Activated CD8-positive, alpha-beta T cell treated with anti-CD3 and anti-CD28 coated beads for 36 hours (primary cell): Measurements from ENCODE around the gene CFAP20DC. TPM values are rescaled to one million over a fixed set of nuclear protein-coding genes. Genes with fewer than 3 reads are reported as not detected.
"Not testable (repeated sequence)": the region's sequence is repeated elsewhere in the genome, so short reads cannot be mapped to it uniquely, and the experiment has no call there.

Source experiments
- ATAC-seq: fragments of 200-7000 bp; cut with Tn5 transposase; one replicate; pipeline ENCODE4 v1.10.0; 2021; ENCODE audit warnings: mild to moderate bottlenecking, moderate library complexity
- CTCF ChIA-PET: fragments of 350-600 bp; sonication (Branson Sonifier 250); formaldehyde crosslinking; loops from one replicate; lab custom pipeline; 2021; ENCODE audit warnings: antibody characterized with exemption; lab: Charles Lee
- POLR2A ChIA-PET: fragments of 350-600 bp; sonication (Branson Sonifier 250); formaldehyde crosslinking; loops from one replicate; lab custom pipeline; 2021; ENCODE audit warnings: antibody characterized with exemption; lab: Charles Lee
- DNase-seq: peaks from one replicate; pipeline ENCODE4 v3.0.0-alpha.2; 2020
- H3K27ac Mint-ChIP-seq: one replicate; pipeline ENCODE4 v1.8.0; 2021; ENCODE audit warnings: mild to moderate bottlenecking, mixed read lengths
- H3K27me3 Mint-ChIP-seq: one replicate; pipeline ENCODE4 v1.8.0; 2021; ENCODE audit warnings: mixed read lengths
- H3K36me3 Mint-ChIP-seq: one replicate; pipeline ENCODE4 v1.8.0; 2021; ENCODE audit warnings: low read depth, mixed read lengths
- H3K4me1 Mint-ChIP-seq: one replicate; pipeline ENCODE4 v1.8.0; 2021; ENCODE audit warnings: low read depth, mixed read lengths
- H3K4me3 Mint-ChIP-seq: one replicate; pipeline ENCODE4 v1.8.0; 2021; ENCODE audit warnings: mild to moderate bottlenecking, moderate library complexity, mixed read lengths
- H3K9me3 Mint-ChIP-seq: one replicate; pipeline ENCODE4 v1.8.0; 2021; ENCODE audit warnings: mixed read lengths
- intact Hi-C: fragments of 100-400 bp; cut with micrococcal nuclease; formaldehyde crosslinking; loops from one replicate; pipeline ENCODE4 v1.10.0; 2022
- total RNA-seq, 2 experiments: library from RNA; stranded (reverse); gene quantifications; one replicate each; pipeline ENCODE4 v1.2.3, GENCODE V29; 2021
- TF ChIP-seq, protein P1 (sequence below): fragments of 200-600 bp; IDR thresholded peaks from one replicate; pipeline ENCODE4 v1.8.0; 2022; ENCODE audit warnings: antibody characterized with exemption, mild to moderate bottlenecking

The CFAP20DC gene
- total RNA-seq, 2 experiments from 2014 or later = 1.4 to 1.5 TPM

DNA sequence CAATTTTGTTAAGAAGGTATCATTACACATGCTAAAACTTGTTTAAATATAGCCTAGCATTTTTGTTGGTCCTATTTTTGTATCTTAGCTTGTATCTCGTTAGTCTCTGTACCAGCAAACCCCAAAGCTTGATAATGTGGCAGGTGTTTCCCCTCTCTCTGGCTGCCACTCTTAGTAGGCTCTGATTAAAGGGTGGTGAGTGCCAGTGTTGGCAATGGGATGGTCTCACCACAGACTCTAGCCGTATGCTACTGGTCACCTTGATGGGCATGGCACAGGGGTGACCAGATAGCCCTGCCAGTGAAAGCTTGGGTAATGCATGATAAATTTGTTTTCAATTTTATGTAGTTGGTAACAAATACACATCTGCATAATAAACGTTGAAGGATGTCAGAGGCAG is 188.3 kb downstream of the CFAP20DC start:
- ATAC-seq = no peak
- Mint-ChIP-seq H3K4me3 (no peak overlapping the region), H3K9me3 (no peaks in the 10 kb centered on the region), H3K4me1 (no peaks in the 10 kb centered on the region), H3K36me3 (no peaks in the 10 kb centered on the region), H3K27me3 (peaks cover 4% of the 10 kb centered on the region), H3K27ac (no peak overlapping the region)
- TF ChIP-seq, protein P1, sequence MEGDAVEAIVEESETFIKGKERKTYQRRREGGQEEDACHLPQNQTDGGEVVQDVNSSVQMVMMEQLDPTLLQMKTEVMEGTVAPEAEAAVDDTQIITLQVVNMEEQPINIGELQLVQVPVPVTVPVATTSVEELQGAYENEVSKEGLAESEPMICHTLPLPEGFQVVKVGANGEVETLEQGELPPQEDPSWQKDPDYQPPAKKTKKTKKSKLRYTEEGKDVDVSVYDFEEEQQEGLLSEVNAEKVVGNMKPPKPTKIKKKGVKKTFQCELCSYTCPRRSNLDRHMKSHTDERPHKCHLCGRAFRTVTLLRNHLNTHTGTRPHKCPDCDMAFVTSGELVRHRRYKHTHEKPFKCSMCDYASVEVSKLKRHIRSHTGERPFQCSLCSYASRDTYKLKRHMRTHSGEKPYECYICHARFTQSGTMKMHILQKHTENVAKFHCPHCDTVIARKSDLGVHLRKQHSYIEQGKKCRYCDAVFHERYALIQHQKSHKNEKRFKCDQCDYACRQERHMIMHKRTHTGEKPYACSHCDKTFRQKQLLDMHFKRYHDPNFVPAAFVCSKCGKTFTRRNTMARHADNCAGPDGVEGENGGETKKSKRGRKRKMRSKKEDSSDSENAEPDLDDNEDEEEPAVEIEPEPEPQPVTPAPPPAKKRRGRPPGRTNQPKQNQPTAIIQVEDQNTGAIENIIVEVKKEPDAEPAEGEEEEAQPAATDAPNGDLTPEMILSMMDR = no peak
- no peak for DNase-seq
- intact Hi-C loops = no loop called here
- ChIA-PET CTCF (no interaction called here), POLR2A (no interaction called here)

DNA sequence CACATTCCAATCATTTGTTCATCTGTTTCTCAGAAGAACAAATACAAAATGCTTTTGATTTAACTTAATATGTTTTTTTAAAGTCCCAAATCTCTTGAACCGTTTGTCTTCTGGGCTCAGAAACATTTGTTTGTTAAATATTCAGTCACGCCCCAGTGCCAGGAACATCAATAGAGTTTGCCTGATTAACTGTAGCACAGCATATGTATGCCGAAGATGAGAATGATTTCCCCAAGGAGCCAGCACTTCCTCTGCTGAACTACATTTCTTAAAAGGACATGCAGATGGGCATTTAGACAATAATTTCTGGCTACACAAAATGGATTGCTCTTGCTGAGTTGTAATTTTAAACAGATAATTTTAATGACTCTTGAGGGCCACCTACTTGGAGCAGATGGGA is 191.7 kb downstream of the CFAP20DC start:
- no peak overlapping the region for H3K4me3 Mint-ChIP-seq
- intact Hi-C loops = no loop called here
- ATAC-seq (no peak), DNase-seq (no peak)
- POLR2A ChIA-PET = no interaction called here
- H3K4me1 Mint-ChIP-seq = no peaks in the 10 kb centered on the region
- H3K9me3 Mint-ChIP-seq = no peaks in the 10 kb centered on the region
- TF ChIP-seq, protein P1 = no peak
- CTCF ChIA-PET = no interaction called here
- H3K27me3 Mint-ChIP-seq = peaks cover 4% of the 10 kb centered on the region
- H3K36me3 Mint-ChIP-seq = no peaks in the 10 kb centered on the region
- no peak overlapping the region for H3K27ac Mint-ChIP-seq

DNA sequence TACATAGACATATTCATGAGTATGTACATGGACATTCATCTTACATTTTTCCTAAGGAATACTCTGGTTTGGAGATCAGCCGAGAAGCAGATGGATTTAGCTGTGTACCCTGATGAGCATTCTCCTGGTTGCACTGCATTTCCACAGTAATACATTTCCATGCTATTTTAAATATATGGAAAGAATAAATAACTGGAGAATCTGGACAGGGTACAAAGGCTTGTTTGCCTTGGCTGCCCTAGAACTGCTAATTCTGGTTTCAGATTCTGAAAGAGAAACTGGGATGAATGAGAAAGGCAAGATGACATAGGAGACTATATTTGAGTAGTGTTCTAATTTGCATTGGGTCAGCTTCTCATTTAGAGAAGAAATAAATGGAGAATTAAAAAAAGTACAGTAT is 192.4 kb downstream of the CFAP20DC start:
- Mint-ChIP-seq H3K4me1 (no peaks in the 10 kb centered on the region), H3K4me3 (no peak overlapping the region), H3K9me3 (no peaks in the 10 kb centered on the region), H3K36me3 (no peaks in the 10 kb centered on the region), H3K27ac (no peak overlapping the region), H3K27me3 (peaks cover 4% of the 10 kb centered on the region)
- ChIA-PET POLR2A (no interaction called here), CTCF (no interaction called here)
- TF ChIP-seq, protein P1 = no peak
- DNase-seq (no peak), ATAC-seq (no peak)
- intact Hi-C loops = no loop called here

DNA sequence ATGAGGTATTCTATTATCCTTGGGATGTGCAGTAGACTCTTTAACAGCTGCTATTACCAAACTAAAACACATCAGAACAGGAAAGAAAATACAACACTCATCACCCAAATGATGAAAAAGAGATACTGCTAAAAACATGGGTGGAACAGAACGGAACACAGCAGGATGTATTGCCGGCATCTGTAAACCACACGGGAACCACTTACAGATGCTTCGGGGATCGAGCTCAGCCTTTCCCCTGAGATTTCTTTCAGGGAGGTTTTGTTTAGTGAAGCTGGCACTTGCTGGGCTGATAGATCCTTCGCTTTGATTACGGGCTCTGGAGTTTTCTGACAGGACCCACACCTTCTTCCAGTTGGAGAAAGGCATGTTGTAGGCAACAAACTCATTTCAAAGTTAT is 201.0 kb downstream of the CFAP20DC start:
- Mint-ChIP-seq H3K4me1 (no peaks in the 10 kb centered on the region), H3K27ac (no peak overlapping the region), H3K9me3 (no peaks in the 10 kb centered on the region), H3K36me3 (no peaks in the 10 kb centered on the region), H3K27me3 (no peaks in the 10 kb centered on the region), H3K4me3 (no peak overlapping the region)
- ATAC-seq = no peak
- DNase-seq = no peak
- intact Hi-C loops = no loop called here
- TF ChIP-seq, protein P1 = no peak
- ChIA-PET POLR2A (no interaction called here), CTCF (no interaction called here)

DNA sequence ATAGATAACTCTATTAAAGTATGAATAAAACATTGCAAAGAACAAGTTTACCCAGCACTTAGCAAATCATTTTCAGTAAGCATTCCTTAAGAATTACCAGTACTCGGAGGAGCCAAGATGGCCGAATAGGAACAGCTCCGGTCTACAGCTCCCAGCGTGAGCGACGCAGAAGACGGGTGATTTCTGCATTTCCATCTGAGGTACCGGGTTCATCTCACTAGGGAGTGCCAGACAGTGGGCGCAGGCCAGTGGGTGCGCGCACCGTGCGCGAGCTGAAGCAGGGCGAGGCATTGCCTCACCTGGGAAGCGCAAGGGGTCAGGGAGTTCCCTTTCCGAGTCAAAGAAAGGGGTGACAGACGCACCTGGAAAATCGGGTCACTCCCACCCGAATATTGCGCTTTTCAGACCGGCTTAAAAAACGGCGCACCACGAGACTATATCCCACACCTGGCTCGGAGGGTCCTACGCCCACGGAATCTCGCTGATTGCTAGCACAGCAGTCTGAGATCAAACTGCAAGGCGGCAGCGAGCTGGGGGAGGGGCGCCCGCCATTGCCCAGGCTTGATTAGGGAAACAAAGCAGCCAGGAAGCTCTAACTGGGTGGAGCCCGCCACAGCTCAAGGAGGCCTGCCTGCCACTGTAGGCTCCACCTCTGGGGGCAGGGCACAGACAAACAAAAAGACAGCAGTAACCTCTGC is 207.6 kb downstream of the CFAP20DC start:
- H3K27ac Mint-ChIP-seq, DNase-seq, H3K9me3 Mint-ChIP-seq, intact Hi-C loops, H3K36me3 Mint-ChIP-seq, H3K4me1 Mint-ChIP-seq, POLR2A ChIA-PET, ATAC-seq, H3K27me3 Mint-ChIP-seq, H3K4me3 Mint-ChIP-seq: not testable (repeated sequence)
- CTCF ChIA-PET = interaction anchor here (1.3 kb wide), 1 partner anchor 29 kb away, joined by 3 read pairs; no protein-coding TSS in a partner anchor
